NCI-H1436 treated with DMSO at 0.1 percent for 48 hours (cell line): ENCODE data around the gene FOSB.

ENCODE experiments used
- DNase-seq: peaks from one replicate; lab custom pipeline; 2025; lab: John Stamatoyannopoulos, UW

FOSB gene

GRCh38 chr19:45468803-45469131, 971 bp downstream of the FOSB start:
- DNase-seq, result no peak

GRCh38 chr19:45469132-45469944, 1.5 kb downstream of the FOSB start:
- peak; percentile 52 for DNase-seq

GRCh38 chr19:45469945-45470761, 2.4 kb downstream of the FOSB start:
- no peak for DNase-seq

GRCh38 chr19:45470762-45471081, 2.9 kb downstream of the FOSB start:
- no peak for DNase-seq

- no peak for DNase-seq
Measured at GRCh38 chr19:45471111-45471930, 3.5 kb downstream of the FOSB start.

GRCh38 chr19:45471931-45472562, 4.3 kb downstream of the FOSB start:
- DNase-seq, result no peak

GRCh38 chr19:45472563-45473366, 5.0 kb downstream of the FOSB start:
- DNase-seq, result no peak

- no peak for DNase-seq
Measured at GRCh38 chr19:45473367-45473681, 5.5 kb downstream of the FOSB start.

- DNase-seq, result no peak
Measured at GRCh38 chr19:45473682-45474605, 6.1 kb downstream of the FOSB start.

GRCh38 chr19:45474606-45475521, 7.1 kb downstream of the FOSB start:
- no peak for DNase-seq

- DNase-seq, result no peak
Measured at GRCh38 chr19:45475537-45476291, 7.9 kb downstream of the FOSB start.

- no peak for DNase-seq
Measured at GRCh38 chr19:45476304-45476703, 8.5 kb downstream of the FOSB start.

GRCh38 chr19:45477186-45477585, 9.4 kb downstream of the FOSB start:
- DNase-seq, result no peak

GRCh38 chr19:45477713-45478453, 10.1 kb downstream of the FOSB start:
- no peak for DNase-seq

GRCh38 chr19:45478454-45479238, 10.8 kb downstream of the FOSB start:
- peak; percentile 67 for DNase-seq

GRCh38 chr19:45483033-45483432, 15.2 kb downstream of the FOSB start:
- DNase-seq, result no peak
